KMS-11 (cell line): ENCODE measurements around the gene ADAM15.

Experiments used
- H2AFZ ChIP-seq: fragments of 200-600 bp; sonication (generic); 2 replicates; pipeline ENCODE4 v1.6.1; 2016; ENCODE audit warnings: antibody characterized with exemption, mixed run types, low read depth
- H3K27ac ChIP-seq: fragments of 200-600 bp; sonication (generic); 2 replicates; pipeline ENCODE4 v1.6.1; 2016; ENCODE audit warnings: mild to moderate bottlenecking, mixed run types
- H3K27me3 ChIP-seq: fragments of 200-600 bp; sonication (generic); 2 replicates; pipeline ENCODE4 v1.6.1; 2017; ENCODE audit warnings: mild to moderate bottlenecking, low read depth, mixed run types, moderate library complexity; ENCODE audit not compliant: insufficient read depth
- H3K36me3 ChIP-seq: fragments of 200-600 bp; sonication (generic); 2 replicates; pipeline ENCODE4 v1.6.1; 2017; ENCODE audit warnings: mild to moderate bottlenecking, mixed run types; ENCODE audit not compliant: insufficient read depth
- H3K4me1 ChIP-seq: fragments of 200-600 bp; sonication (generic); 2 replicates; pipeline ENCODE4 v1.6.1; 2016; ENCODE audit warnings: mild to moderate bottlenecking, low read depth, mixed run types; ENCODE audit not compliant: poor library complexity, severe bottlenecking
- H3K4me2 ChIP-seq: fragments of 200-600 bp; sonication (generic); 2 replicates; pipeline ENCODE4 v1.7.0; 2016; ENCODE audit warnings: mild to moderate bottlenecking, mixed run types
- H3K4me3 ChIP-seq: fragments of 200-600 bp; sonication (generic); IDR thresholded peaks from 2 replicates; pipeline ENCODE4 v1.6.1; 2017; ENCODE audit warnings: low read depth, low read length, mixed read lengths; ENCODE audit not compliant: insufficient read depth
- H3K79me2 ChIP-seq: fragments of 200-600 bp; sonication (generic); 2 replicates; pipeline ENCODE4 v1.6.1; 2016; ENCODE audit warnings: low read depth, mixed run types; ENCODE audit not compliant: insufficient read depth
- H3K9ac ChIP-seq: fragments of 200-600 bp; sonication (generic); 2 replicates; pipeline ENCODE4 v1.6.1; 2016; ENCODE audit warnings: mild to moderate bottlenecking, mixed run types
- H4K20me1 ChIP-seq: fragments of 200-600 bp; sonication (generic); 2 replicates; pipeline ENCODE4 v1.6.1; 2016; ENCODE audit warnings: mild to moderate bottlenecking, mixed run types; ENCODE audit not compliant: insufficient read depth
- TF ChIP-seq, protein P1 (sequence below): fragments of 200-600 bp; sonication (generic); conservative IDR thresholded peaks from 2 replicates; pipeline ENCODE4 v1.6.1; 2017; ENCODE audit warnings: low read depth, mild to moderate bottlenecking, antibody characterized with exemption, low read length, moderate library complexity, mixed read lengths

Gene ADAM15

DNA sequence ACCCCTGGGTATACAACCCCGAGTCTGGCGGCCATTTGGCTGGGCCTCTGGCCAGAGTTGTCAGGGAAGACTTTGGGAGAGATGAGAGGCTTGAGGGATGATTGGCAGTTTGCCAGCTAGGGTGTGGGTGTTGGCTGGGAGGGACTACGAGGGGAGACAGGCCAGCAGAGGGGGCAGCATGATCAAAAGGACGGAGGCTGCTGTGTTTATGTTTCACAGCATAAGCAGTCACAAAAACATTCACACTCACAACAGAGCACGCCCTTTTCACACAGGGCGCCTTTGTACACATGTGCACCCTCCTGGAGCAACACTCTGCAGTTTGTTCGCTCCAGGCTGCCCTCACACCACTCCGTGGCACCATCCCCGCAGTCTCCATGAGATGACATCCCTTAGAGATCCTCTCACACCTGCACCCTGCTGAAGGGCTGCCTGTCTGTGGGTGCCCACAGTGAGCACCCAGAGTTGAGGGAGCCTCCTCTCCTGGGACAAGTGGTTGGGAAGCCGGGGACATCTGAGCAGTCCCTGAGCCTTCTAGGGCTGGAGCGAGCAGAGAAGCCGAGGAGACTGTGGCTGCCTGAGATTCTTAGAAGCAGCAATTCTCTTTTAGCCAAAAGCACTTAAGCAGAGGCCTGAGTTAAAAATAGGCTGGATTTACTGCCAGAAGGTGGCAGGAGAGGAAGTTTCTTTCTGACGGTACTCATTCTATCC lies 43.0 kb downstream of the ADAM15 start:
- H3K4me2 ChIP-seq, result peak overlapping the region; percentile 7; the same call in 1 of the 2 replicates
- peaks cover 3% of the 10 kb centered on the region; the same call in 1 of the 2 replicates for H3K27me3 ChIP-seq
- H3K36me3 ChIP-seq, result no peaks in the 10 kb centered on the region
- peaks cover 25% of the 10 kb centered on the region for H3K4me1 ChIP-seq
- no peaks in the 10 kb centered on the region for H4K20me1 ChIP-seq
- H3K9ac ChIP-seq, result no peak overlapping the region
- no peak overlapping the region; the same call in 1 of the 2 replicates for H3K27ac ChIP-seq
- H3K4me3 ChIP-seq, result no peak overlapping the region
- TF ChIP-seq, protein P1, sequence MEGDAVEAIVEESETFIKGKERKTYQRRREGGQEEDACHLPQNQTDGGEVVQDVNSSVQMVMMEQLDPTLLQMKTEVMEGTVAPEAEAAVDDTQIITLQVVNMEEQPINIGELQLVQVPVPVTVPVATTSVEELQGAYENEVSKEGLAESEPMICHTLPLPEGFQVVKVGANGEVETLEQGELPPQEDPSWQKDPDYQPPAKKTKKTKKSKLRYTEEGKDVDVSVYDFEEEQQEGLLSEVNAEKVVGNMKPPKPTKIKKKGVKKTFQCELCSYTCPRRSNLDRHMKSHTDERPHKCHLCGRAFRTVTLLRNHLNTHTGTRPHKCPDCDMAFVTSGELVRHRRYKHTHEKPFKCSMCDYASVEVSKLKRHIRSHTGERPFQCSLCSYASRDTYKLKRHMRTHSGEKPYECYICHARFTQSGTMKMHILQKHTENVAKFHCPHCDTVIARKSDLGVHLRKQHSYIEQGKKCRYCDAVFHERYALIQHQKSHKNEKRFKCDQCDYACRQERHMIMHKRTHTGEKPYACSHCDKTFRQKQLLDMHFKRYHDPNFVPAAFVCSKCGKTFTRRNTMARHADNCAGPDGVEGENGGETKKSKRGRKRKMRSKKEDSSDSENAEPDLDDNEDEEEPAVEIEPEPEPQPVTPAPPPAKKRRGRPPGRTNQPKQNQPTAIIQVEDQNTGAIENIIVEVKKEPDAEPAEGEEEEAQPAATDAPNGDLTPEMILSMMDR, result peak; percentile 71
- peak overlapping the region; percentile 20 for H2AFZ ChIP-seq
- no peaks in the 10 kb centered on the region for H3K79me2 ChIP-seq

DNA sequence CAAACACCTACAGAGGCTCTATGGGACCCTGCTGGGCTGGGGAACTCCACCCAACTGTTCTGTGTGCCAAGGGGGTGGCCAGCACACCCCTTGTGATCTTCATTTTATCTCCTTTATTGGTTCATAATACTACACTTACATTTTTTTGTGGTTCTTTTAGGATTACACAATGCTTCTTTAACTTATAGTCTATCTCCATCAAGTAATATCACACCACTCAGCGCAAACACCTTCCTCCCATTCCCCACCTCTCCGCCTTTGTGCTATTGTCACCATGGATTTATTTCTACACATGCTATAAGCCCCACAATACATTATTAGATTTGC lies 43.5 kb downstream of the ADAM15 start:
- no peak overlapping the region for H3K4me3 ChIP-seq
- H3K4me1 ChIP-seq, result peaks cover 25% of the 10 kb centered on the region
- peak overlapping the region; percentile 7; the same call in 1 of the 2 replicates for H3K4me2 ChIP-seq
- H3K27me3 ChIP-seq, result peaks cover 3% of the 10 kb centered on the region; the same call in 1 of the 2 replicates
- no peaks in the 10 kb centered on the region for H3K36me3 ChIP-seq
- no peaks in the 10 kb centered on the region for H3K79me2 ChIP-seq
- TF ChIP-seq, protein P1, result peak; percentile 30
- H2AFZ ChIP-seq, result peak overlapping the region; percentile 20
- no peak overlapping the region for H3K27ac ChIP-seq
- H3K9ac ChIP-seq, result no peak overlapping the region
- no peaks in the 10 kb centered on the region for H4K20me1 ChIP-seq

DNA sequence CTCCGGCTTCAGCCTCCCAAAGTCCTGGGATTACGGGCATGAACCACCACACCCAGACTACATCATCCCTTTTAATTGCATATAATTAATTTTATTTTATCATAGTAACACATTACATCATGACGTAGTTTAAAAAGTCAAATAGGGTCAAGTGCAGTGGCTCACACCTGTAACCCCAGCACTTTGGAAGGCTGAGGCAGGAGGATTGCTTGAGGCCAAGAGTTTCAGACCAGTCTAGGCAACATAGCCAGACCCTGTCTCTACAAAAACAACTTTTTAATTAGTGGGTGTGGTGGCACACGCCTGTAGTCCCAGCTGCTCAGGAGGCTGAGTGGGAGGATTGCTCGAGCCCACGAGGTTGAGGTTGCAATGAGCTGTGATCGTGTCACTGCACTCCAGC lies 48.2 kb downstream of the ADAM15 start:
- TF ChIP-seq, protein P1, result no peak
- Histone ChIP-seq H3K4me1 (peaks cover 9% of the 10 kb centered on the region), H4K20me1 (no peaks in the 10 kb centered on the region), H3K4me3 (no peak overlapping the region), H3K27me3 (peaks cover 8% of the 10 kb centered on the region; the same call in 1 of the 2 replicates), H3K36me3 (no peaks in the 10 kb centered on the region), H3K4me2 (no peak overlapping the region), H3K9ac (no peak overlapping the region), H3K27ac (no peak overlapping the region), H3K79me2 (no peaks in the 10 kb centered on the region), H2AFZ (no peak overlapping the region)

DNA sequence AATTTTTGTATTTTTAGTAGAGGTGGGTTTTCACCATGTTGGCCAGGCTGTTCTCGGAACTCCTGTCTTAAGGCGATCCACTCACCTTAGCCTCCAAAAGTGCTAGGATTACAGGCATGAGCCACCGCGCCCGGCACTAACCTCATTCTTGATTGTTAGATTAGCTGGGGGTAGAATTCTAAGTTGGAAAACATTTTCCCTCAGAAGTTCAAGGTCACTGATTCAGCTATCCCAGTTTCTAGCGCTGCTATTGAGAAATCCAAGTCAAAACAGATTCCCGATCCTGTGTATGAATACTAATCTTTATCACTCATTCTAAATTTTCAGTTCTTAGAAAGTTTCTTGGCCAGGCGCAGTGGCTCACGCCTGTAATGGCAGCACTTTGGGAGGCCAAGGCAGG lies 52.2 kb downstream of the ADAM15 start:
- no peaks in the 10 kb centered on the region for H3K4me1 ChIP-seq
- no peaks in the 10 kb centered on the region for H4K20me1 ChIP-seq
- no peak overlapping the region for H3K4me2 ChIP-seq
- H3K27me3 ChIP-seq, result peaks cover 16% of the 10 kb centered on the region; the same call in 1 of the 2 replicates
- H3K9ac ChIP-seq, result no peak overlapping the region
- no peaks in the 10 kb centered on the region for H3K79me2 ChIP-seq
- no peak overlapping the region for H3K27ac ChIP-seq
- H3K4me3 ChIP-seq, result no peak overlapping the region
- TF ChIP-seq, protein P1, result no peak
- no peak overlapping the region for H2AFZ ChIP-seq
- no peaks in the 10 kb centered on the region for H3K36me3 ChIP-seq
